H7 (cell line): ENCODE results near the gene SELP. TPM values are rescaled to one million over a fixed set of nuclear protein-coding genes. Genes with fewer than 3 reads are reported as not detected.

Experiments
- DNase-seq: peaks from one replicate; pipeline ENCODE4 v3.0.0; 2012
- H3K27me3 ChIP-seq: 2 replicates; pipeline ENCODE4 v1.6.0; 2011; ENCODE audit warnings: mild to moderate bottlenecking, low read length; ENCODE audit not compliant: control insufficient read depth, insufficient read depth
- H3K36me3 ChIP-seq: replicated peaks from 2 replicates; pipeline ENCODE4 v1.5.1; 2011; ENCODE audit warnings: low read length; ENCODE audit not compliant: control insufficient read depth, insufficient read depth
- H3K4me3 ChIP-seq: 2 replicates; pipeline ENCODE4 v1.5.1; 2011; ENCODE audit warnings: low read depth, mild to moderate bottlenecking, control low read depth, low read length, moderate library complexity; ENCODE audit not compliant: insufficient read depth
- total RNA-seq: library from RNA; depleted of rRNA; stranded (reverse); fragments of >200 nt; shearing (Covaris generic); gene quantifications from 2 replicates; pipeline ENCODE4 v1.2.3, GENCODE V29; 2014

The SELP gene
- total RNA-seq, 1 experiment from 2014 or later = not detected

DNA sequence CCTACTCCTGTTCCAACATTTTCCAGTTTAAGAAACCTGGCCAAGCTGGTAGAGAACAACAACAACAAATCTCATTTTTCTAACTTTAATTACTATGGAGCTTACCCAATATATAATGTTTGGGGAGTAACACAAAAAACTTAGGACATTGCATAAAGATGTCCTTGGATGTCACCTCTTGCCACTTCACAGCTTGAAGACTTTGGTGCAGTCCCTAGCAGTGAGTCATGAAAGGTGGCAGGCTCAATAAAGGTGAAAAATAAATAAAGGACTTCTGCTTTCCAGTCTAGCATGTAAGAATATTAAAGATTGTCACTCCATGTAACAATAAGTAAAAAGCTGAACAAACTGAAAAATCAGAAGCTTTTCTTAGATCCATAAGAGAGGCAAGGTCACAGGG lies 17.6 kb upstream of the SELP start:
- no peak for DNase-seq
- H3K4me3 ChIP-seq = no peak overlapping the region
- H3K27me3 ChIP-seq = no peaks in the 10 kb centered on the region
- no peaks in the 10 kb centered on the region for H3K36me3 ChIP-seq

DNA sequence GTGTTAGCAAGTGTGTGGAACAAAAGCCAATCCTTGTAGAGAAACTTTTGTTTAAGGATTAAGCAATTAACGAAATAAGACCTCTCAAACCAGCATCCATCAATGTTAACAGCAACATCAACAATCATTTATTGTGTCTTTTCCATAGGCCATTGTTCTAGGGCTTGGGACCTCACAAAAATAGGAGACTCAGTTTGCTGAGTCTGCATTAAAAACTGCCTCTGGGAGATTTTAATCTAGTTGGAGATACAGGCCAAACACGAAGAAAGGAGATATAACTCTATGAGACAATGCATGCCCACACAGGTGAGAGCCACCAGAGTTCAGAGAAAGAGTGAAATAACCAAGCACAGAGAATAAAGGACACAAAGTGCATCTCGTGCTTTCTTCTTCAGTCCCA lies 14.4 kb upstream of the SELP start:
- Histone ChIP-seq H3K27me3 (no peaks in the 10 kb centered on the region), H3K36me3 (no peaks in the 10 kb centered on the region), H3K4me3 (no peak overlapping the region)
- no peak for DNase-seq

DNA sequence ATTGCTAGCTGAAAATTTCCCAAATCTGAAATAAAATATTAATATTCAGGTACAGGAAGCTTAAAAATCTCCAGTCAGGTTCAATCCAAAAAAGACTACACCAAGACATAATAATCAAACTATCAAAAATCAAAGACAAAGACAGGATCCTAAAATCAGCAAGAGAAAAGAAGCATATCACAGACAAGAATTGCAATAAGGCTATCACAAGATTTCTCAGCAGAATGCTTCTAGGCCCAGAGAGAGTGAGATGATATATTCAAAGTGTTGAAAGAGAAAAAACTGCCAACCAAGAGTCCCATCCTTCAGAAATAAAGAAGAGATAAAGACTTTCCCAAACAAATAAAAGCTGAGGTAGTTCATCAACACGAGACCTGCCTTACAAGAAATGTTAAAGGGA lies 5.0 kb upstream of the SELP start:
- no peaks in the 10 kb centered on the region for H3K36me3 ChIP-seq
- H3K4me3 ChIP-seq = no peak overlapping the region
- no peak for DNase-seq
- no peaks in the 10 kb centered on the region for H3K27me3 ChIP-seq

DNA sequence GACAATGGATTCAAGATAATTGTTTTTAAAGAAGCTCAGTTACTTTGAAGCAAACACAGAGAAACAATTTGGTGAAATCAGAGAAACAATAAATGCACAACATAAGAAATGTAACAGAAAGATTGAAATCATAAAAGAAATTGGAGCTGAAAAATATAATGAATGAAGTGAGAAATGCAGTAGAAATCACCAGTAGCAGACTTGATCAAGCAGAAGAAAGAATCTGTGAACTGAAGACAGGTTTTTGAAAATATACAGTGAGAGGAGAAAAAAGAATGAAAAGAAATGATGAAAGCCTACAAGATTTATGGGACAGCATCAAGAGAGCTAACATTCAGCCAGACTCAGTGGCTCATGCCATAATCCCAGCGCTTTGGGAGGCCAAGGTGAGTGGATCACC lies 4.2 kb upstream of the SELP start:
- Histone ChIP-seq H3K4me3 (no peak overlapping the region), H3K36me3 (no peaks in the 10 kb centered on the region), H3K27me3 (no peaks in the 10 kb centered on the region)
- DNase-seq = no peak

DNA sequence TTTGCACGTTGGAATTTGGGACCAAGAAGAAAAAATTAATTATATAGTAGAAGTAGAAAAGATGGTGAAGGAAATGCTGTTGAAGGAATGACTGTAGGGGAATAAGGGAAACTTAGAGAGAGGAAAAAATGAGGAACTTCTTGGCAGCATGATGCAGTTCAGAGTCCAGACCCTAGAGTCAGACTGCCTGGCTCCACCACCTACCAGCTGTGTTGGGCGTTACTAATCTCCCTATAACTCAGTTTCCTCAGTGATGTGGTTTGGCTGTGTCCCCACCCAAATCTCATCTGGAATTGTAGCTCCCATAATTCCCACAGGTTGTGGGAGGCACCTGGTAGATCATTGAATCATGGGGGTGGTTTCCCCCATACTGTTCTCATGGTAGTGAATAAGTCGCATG lies 1.3 kb upstream of the SELP start:
- no peaks in the 10 kb centered on the region for H3K36me3 ChIP-seq
- H3K27me3 ChIP-seq = no peaks in the 10 kb centered on the region
- DNase-seq = no peak
- no peak overlapping the region for H3K4me3 ChIP-seq

DNA sequence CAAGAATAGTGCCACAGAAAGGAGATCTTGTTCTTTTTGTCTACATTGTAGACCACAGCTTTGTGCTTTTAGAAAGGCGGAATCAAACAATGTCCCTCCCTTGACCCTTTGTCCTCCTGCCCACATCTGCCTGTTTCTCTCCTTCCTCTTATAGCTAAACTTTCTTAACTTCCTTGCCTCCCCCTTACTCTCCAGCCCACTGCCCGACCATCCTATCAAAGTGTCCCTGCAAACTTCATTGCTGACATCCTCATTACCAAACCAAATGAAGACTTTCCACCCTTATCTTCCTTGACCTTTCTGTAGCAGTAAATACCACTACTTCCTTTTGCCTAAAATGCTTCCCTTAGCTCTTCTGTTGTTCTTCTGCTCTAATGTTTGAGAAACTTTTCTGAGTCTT lies 5.0 kb downstream of the SELP start:
- Histone ChIP-seq H3K4me3 (no peak overlapping the region), H3K36me3 (no peaks in the 10 kb centered on the region), H3K27me3 (no peaks in the 10 kb centered on the region)
- no peak for DNase-seq

DNA sequence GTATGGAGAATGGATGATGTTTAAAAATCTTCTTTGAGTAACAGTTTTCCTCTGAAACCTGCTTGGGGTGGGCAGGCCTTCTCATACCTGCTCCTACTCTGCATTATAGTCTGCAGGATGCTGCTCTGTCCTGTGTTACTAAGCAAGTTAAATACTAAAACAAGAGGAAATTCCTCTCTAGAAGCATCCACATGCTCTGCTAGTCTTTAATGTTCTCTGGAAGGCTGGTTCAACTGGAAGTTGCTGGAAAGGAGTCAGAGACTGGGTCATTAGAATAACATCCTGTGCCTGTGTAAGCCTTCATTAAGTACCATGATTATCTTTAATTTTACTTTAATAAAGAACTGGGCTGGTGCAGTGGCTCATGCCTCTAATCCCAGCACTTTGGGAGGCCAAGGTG lies 5.8 kb downstream of the SELP start:
- DNase-seq = no peak
- no peak overlapping the region for H3K4me3 ChIP-seq
- no peaks in the 10 kb centered on the region for H3K27me3 ChIP-seq
- no peaks in the 10 kb centered on the region for H3K36me3 ChIP-seq

DNA sequence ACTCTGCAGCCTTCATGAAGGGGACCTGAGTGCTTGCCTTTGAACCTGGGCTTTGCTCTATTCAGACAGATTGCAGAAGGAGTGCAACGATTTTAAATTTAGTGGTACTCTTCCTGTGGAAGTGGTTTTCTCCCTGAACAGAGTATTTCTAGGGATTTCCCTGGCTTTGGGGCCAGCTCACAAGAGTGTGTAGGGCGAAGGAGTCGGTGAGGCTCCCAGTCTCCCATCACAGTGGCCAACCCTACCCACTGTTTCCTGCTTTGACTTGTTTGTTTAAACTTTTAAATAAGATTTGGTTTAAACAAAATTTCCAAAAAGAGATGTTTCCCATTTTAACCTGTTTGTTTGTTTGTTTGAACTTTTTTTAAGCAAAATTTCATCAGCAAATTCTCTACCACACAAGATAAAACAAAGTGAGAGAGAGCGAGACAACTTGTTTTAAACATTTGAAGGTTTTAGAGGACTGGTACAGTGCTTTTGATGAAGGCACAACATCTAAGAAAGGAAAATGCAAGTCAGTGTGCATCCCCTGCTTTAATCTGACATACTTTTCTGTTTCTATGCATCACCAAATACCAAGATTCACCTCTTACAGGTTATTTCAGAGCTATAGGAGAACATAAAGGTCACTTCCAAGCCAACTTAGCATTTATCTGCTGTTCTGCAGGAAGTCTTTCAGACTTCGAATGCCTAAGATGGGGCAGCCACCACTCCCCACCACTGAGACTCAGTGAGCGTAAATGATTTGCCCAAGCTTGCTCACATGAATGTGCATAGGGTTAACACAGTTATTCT lies 6.6 kb downstream of the SELP start:
- Histone ChIP-seq H3K27me3 (no peaks in the 10 kb centered on the region), H3K4me3 (no peak overlapping the region), H3K36me3 (no peaks in the 10 kb centered on the region)
- DNase-seq = no peak

DNA sequence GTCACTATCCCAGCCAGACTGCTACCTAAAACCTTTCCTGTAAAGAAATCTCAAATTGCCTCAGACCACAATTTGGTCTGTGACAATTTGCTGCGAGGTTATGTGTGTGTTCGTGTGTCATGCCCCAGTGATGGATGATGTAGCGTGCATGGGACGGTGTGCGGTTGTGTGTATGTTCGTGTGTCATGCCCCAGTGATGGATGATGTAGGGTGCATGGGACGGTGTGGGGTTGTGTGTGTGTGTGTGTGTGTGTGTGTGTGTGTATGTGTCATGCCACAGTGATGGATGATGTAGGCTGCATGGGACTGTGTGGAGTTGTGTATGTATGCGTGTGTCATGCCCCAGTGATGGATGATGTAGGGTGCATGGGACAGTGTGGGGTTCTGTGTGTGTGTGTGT lies 9.4 kb downstream of the SELP start:
- DNase-seq = no peak
- Histone ChIP-seq H3K36me3 (no peaks in the 10 kb centered on the region), H3K27me3 (no peaks in the 10 kb centered on the region), H3K4me3 (no peak overlapping the region)

DNA sequence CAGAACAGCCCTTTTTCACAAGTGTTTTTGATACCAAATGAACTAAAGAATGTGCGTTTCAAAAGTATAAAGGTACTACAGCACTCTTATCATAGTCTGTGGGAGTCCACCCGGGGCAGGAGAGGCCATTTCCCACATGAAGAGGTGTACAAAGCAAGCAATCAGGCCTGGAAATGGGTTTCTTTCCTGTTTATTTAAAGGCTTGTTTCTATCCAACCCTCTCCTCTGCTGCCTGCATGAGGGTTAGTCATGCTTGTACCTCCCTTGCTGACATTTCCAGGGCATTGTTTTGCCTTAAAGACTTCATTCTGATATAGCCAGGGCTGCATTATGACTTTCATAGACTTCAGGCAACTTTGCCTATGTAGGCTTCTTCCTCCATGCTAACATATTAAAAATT lies 11.6 kb downstream of the SELP start:
- H3K27me3 ChIP-seq = no peaks in the 10 kb centered on the region
- H3K4me3 ChIP-seq = no peak overlapping the region
- DNase-seq = no peak

DNA sequence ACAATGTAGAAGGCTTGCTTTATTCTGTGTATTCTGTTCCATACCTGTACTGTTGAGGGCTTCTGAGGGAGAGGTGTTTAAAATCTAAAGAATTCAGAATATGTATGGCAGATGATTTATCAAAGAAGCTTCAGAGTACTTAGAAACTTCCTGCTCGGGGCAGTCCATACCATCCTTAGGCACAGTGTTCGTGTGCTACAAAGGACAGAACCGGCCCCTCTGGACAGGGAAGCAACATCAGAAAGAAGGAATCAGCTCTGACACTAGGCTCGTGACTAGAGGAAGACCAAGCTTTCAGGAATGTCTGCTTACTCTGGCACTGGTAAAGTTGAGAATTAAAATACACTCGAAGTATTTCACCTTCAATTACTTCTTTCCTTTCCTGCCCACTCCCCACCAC lies 14.1 kb downstream of the SELP start:
- Histone ChIP-seq H3K4me3 (no peak overlapping the region), H3K36me3 (no peaks in the 10 kb centered on the region), H3K27me3 (no peaks in the 10 kb centered on the region)
- no peak for DNase-seq

More for the DNA sequence above, 11.6 kb downstream of the SELP start:
- H3K36me3 ChIP-seq = no peaks in the 10 kb centered on the region

DNA sequence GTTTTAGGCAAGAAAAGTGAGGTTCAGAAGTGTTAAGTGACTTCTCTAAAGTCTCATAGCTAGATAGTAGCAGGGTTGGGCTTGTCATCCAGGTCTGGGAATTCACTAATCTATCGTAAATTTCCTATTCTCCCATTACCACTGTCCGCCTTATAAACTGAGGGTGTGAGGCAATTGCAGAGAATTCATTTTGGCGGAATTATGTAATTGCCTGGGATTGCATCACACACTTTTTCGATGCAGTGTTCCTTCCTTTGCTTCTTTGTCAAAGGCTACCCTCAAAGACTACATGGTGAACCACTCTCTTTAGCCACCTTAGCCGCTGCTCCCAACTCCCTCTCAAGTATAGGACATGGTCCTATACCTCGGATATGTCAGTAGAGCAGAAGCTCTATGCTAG lies 19.1 kb downstream of the SELP start:
- no peak for DNase-seq
- Histone ChIP-seq H3K4me3 (no peak overlapping the region), H3K27me3 (no peaks in the 10 kb centered on the region), H3K36me3 (no peaks in the 10 kb centered on the region)

DNA sequence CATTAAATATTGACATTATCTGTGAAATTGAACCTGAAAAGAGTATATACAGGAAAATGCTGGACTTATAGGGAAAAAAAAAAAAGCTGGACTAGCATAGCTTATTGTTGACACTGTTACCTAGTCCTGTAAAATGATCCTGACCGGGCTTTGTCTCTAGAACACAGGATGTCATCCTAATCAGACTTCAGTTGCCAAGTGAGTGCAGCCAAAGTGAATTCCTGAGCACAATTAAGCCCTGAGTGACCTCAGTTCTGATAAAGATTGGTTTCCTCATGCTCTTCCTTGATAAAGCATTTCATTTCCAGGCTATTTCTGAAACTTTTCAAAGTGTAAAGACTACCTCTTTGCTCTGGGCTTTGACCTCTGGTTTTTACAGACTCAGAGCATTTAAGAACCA lies 19.8 kb downstream of the SELP start:
- DNase-seq = no peak
- Histone ChIP-seq H3K27me3 (no peaks in the 10 kb centered on the region), H3K4me3 (no peak overlapping the region), H3K36me3 (no peaks in the 10 kb centered on the region)

DNA sequence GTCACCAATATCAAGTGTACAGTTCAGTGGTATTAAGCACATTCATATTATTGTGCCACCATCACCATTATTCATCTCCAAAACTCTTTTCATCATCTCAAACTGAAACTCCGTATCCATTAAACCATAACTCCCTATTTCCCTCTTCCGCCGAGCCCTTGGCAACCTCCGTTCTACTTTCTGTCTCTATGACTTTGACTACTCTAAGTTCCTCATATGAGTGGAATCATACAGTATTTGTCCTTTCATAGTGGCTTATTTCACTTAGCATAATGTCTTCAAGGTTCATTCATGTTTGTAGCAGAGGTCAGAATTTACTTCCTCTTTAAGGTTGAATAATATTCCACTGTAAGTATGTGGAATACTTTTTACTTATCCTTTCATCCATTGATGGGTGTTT lies 21.7 kb downstream of the SELP start:
- Histone ChIP-seq H3K27me3 (no peaks in the 10 kb centered on the region), H3K36me3 (no peaks in the 10 kb centered on the region), H3K4me3 (no peak overlapping the region)
- no peak for DNase-seq

DNA sequence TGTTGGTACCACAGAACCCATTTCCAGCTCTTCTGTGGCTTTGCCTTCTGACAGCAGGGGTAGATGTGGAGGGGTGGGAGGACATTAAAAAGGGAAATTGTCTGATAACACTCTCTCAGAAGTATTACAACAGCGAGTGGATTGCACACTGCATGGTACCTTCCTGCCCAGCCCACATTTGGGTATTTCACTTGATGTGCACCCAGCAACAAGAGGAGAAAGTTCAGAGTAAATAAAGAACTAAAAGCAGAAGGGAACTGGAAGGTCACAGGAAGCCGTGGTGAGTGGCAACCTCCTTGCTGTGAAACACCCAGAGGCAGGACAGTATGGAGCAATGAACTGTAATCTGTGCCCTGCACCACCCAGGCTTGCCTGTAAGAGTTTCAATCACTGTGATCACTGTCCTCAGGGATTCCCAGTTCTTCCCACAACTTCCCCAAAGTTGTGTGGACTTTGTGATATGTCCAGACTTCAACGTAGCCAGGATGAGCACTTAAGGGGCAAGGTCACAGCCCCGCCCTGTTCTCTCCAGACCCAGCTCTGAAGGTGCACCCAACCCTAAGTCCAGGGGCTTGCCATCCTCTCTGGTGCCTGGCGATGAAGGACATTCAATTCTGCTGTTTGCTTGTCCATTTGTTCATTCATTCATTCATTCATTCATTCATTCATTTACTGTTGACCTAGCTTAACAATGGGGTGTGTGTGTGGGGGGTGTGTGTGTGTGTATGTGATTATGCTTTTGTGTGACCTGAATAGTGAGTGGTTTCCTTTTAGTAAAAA lies 25.0 kb downstream of the SELP start:
- no peak for DNase-seq
- H3K27me3 ChIP-seq = no peaks in the 10 kb centered on the region
- no peaks in the 10 kb centered on the region for H3K36me3 ChIP-seq
- no peak overlapping the region for H3K4me3 ChIP-seq
